Activated T-cell treated with anti-CD3 and anti-CD28 coated beads, Interleukin-2, amount 50 U/mL, for 1 hour (primary cell): ENCODE results near the gene KCNAB1.
"Not testable (repeated sequence)": the region's sequence is repeated elsewhere in the genome, so short reads cannot be mapped to it uniquely, and the experiment has no call there.

Source experiments
- DNase-seq: peaks from one replicate; pipeline ENCODE4 v3.0.0-alpha.2; 2020

KCNAB1 gene

GRCh38 chr3:156226676-156227420, 106.5 kb downstream of the KCNAB1 start:
- no peak for DNase-seq

DNA sequence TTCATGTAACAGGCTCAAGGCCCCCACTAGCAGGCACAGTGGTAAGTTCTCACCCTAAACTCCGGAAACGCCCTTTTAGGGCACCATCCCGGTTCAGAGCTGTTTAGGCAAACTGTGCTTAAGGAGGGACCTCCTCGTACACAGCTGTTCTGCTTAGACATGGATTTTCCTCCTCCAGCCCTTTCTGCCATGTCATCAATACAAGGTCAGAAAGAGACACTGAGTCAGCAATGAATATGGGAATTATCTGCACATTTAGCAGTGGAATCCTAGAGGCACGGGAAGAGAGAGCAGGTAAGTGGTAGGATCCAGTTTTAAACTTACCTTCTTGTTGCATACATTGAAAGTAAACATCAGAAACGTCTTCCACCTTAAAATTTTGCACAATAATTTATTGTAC, 107.3 kb downstream of the KCNAB1 start:
- DNase-seq = no peak

- DNase-seq = no peak
Observed at GRCh38 chr3:156230278-156230900, 110.0 kb downstream of the KCNAB1 start.

DNA sequence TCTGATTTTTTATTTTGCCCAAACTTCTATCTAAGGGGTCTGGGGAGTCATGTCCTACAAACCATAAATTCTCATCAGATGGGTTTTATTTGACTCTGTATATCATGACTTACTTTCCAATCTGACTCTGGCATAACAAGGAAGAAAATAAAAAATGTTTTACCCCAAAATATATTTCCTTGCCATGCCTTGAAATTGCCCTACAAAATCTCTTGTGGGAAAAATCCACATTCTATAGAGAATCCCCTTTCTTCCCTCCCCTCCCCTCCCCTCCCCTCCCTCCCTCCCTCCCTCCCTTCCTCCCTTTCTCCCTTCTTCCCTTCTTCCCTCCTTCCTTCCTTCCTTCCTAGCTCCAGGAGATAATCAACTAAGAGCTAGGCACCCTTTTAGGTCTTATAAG, 110.8 kb downstream of the KCNAB1 start:
- not testable (repeated sequence) for DNase-seq

DNA sequence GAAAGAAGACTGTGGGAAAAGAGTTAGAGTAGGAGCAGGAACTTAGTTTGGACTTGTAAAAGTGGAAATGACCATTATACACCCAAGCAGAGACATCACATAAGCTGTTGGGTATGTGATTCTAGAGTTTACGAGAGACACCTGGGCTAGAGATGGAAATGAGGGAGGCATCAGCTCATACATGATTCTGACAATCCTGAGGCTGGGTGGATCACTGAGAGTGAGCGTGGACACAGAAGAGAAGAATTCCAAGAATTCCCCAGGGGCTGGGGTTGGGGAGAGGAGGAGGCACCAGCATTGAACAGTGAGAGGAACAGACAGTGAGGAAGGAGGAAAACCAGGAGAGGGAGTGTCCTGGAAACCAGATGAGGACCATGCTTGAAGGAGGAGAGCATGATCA, 113.5 kb downstream of the KCNAB1 start:
- DNase-seq = no peak

DNA sequence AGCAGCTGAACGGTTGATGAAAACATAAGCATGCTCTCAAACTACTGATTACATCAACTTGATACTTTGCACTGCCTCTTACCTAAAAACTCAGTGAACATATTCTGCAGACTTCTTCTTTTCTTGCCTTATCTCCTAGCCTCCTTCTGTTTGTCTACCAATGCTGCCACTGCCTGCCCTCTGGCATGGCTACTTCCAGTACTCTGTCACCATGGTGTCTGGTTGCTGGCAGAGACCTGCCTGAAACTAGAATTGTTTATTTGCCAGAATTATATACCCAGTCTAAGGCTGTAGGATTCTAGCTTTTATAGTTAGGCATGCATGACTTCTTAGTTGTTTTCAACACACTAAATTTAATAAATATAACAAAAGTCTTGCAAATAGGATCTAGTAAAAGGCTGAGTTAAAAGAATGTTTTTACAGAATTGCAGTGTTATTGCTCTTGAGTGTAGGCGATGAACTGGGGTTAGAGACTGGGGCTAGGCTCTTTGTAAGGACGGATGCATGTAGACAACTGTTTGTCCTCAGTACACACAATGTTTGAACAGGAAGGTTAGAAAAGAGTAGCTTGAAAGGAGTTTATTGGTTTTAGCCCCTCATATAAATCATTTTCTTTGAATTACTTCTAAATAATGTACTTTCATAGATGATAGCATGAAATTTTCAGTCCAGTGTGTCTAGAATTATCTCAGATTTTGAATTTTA, 116.3 kb downstream of the KCNAB1 start:
- no peak for DNase-seq

DNA sequence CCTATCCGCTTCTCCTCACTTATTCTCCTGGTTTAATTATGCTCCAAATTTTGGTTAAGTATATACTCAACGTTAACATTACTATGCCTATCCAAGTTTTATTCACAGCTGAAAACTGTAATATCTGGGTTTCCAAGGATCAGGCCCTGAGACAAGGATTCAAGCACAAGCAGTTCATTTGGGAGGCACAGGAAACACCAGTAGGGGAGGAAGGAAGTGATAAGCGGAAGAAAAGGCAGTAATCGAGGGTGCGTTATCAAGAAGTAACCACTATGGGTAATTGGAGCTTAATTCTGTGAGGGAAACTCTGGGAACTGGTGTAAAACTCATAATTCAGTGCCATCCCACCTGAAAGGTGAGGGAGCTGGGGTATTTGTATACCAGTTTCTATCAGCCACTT, 120.3 kb downstream of the KCNAB1 start:
- no peak for DNase-seq

GRCh38 chr3:156246961-156247725, 126.8 kb downstream of the KCNAB1 start:
- DNase-seq = no peak

DNA sequence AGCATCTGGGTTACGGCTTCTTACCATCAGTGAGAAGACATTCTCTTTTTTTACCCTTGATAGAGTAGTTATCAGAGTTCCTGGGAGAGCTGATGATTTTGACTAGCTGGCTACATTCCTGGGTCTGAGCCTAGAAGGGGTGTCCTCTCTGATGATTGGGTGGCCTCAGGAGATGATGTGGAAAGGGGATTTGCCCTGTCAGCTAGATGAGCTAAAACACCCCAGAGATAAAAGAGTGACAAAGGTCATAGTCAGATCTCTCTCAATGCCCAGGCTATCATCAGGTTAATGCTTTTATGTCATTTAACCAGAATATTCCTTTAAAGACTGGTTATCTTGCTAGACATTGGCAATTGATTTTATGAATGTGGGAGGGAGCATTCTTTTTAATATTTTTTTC, 130.2 kb downstream of the KCNAB1 start:
- DNase-seq = no peak

- DNase-seq = no peak
Observed at GRCh38 chr3:156251424-156251823, 131.0 kb downstream of the KCNAB1 start.

DNA sequence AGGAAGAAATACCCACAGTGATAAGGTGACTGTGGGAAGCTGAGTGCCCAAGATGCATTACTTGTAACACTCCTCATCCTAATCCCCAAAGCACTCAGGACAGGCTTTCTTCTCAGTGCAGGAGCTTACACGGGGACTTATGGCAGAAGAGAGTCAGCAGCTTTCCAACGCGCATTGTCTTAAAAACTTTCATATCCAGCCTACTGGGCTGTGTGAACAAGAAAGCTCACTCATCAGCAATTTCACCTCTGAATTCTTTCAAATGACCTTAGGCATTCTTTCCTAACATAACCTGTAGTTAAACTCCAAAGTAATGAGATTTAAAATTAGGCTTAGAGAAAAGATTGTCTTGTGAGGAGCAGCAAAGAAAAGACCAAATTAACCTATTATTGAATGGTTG, 132.3 kb downstream of the KCNAB1 start:
- DNase-seq = no peak

- no peak for DNase-seq
Observed at GRCh38 chr3:156253150-156253549, 132.8 kb downstream of the KCNAB1 start.

- DNase-seq = no peak
Observed at GRCh38 chr3:156256256-156256655, 135.9 kb downstream of the KCNAB1 start.

GRCh38 chr3:156256945-156257344, 136.6 kb downstream of the KCNAB1 start:
- DNase-seq = no peak

DNA sequence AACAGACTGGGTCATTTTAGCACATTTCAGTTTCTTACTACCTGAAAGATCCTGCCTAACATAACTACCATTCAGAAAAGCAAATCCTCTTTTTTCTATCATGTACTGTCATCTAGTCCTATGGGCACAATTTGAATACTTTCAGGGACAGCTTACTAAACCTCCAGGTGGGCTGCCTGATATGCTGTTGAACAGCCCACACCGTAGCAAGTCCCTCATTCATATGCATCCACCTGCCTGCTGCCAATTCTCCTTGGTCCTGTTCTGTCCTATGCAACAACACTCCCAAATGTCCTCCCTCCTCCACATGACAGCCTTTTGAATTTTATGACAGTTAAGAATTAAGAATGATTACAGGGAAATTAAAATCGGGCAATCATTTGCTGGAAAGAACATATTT, 137.9 kb downstream of the KCNAB1 start:
- no peak for DNase-seq

GRCh38 chr3:156259896-156260295, 139.5 kb downstream of the KCNAB1 start:
- DNase-seq = no peak

GRCh38 chr3:156260331-156260730, 140.0 kb downstream of the KCNAB1 start:
- no peak for DNase-seq

DNA sequence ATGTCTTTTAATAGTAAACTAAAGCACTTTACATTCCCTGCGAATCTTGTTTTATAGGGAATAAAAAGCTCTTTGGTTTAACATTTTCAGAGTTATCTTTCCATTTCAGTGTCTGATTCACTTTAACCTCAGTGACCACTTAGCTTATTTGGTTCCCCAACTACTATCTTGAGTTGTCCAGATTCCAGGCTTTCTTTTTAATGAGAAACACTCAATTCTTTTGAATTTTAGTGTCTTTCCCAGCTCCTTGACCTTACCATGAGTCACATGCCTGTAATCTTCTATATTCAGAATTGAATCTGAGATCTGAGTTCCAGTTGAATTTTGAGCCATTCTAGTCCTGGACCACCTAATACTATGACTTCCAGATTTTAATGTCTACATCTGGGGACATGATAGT, 144.4 kb downstream of the KCNAB1 start:
- no peak for DNase-seq

DNA sequence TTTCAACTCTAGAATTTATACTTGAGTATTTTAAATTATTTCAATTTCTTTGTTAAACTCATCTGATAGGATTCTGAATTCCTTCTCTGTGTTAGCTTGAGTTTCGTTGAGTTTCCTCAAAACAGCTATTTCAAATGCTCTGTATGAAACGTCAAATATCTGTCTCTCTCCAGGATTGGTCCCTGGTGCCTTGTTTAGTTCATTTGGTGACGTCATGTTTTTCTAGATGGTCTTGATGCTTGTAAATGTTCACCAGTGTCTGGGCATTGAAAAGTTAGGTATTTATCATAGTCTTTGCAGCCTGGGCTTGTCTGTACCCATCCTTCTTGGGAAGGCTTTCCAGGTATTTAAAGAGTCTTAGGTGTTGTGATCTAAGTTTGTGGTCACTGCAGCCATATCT, 151.1 kb downstream of the KCNAB1 start:
- DNase-seq = no peak

DNA sequence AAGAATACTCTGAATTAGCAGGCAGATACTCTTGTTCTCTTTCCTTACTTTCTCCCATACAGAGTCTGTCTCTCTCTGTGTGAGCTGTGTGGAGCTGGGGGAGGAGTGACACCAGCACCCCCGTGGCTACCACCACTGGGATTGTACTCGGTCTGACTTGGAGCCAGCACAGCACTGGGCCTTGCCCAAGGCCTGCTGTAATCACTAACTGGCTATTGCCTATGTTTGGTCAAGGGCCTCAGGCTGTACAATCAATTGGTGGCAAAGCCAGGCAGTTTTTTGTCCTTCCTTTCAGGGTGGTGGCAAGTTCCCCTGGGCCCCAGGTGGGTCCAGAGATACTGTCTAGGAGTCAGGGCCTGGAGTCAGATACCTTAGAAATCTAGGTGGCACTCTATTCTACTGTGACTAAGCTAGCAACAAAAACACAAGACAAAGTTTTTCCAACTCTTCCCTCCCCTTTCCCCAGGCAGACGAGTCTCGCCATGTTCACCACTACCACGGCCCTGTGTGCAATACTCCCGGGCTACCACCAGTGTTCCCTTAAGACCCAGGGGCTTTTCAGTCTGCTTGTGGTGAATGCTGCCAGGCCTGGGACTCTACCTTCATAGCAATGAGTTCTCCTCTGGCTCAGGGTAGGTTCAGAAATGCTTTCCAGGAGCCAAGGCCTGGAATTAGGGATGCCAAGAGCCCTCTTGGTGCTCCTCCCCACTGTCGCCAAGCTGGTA, 151.8 kb downstream of the KCNAB1 start:
- DNase-seq = no peak

- DNase-seq = no peak
Observed at GRCh38 chr3:156273111-156273694, 152.8 kb downstream of the KCNAB1 start.

DNA sequence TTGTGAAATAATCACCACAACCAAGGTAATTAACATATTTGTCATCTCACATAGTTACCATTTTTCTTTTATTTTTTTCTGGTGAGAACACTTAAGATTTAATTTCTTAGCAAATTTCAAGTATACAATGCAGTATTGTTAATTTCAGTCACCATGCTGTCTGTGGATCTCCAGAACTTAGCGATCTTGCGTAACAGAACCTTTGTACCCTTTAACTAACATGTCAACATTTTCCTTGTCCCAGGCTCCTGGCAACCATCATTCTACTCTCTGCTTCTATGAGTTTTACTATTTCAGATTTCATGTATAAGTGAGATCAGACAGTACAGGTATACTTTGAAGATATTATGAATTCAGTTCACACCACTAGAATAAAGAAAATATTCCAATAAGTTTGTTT, 154.4 kb downstream of the KCNAB1 start:
- DNase-seq = no peak
